Stimulated activated CD4-positive, alpha-beta T cell treated with anti-CD3 and anti-CD28 coated beads, Interleukin-1b, Interleukin-23, amount 100 ng/mL, for 24 hours (primary cell): ENCODE results near the gene FAF2.
"Not testable (repeated sequence)": the region's sequence is repeated elsewhere in the genome, so short reads cannot be mapped to it uniquely, and the experiment has no call there.

Experiments
- DNase-seq, 4 experiments: peaks; one replicate each; pipeline ENCODE4 v3.0.0-alpha.2; 2020; ENCODE audit warnings: low read depth in 4 of 4, low spot score in 1 of 4

The FAF2 gene

GRCh38 chr5:176454724-176455394, 6.7 kb downstream of the FAF2 start:
- no peak for DNase-seq

GRCh38 chr5:176458904-176459561, 10.8 kb downstream of the FAF2 start:
- no peak for DNase-seq

GRCh38 chr5:176461349-176461748, 13.2 kb downstream of the FAF2 start:
- no peak for DNase-seq

GRCh38 chr5:176463113-176463764, 15.1 kb downstream of the FAF2 start:
- no peak for DNase-seq

GRCh38 chr5:176466245-176466871, 18.2 kb downstream of the FAF2 start:
- DNase-seq = no peak

GRCh38 chr5:176469296-176469695, 21.1 kb downstream of the FAF2 start:
- DNase-seq = no peak

GRCh38 chr5:176470539-176470938, 22.4 kb downstream of the FAF2 start:
- no peak for DNase-seq

- DNase-seq = no peak
Measured at GRCh38 chr5:176471098-176471497, 22.9 kb downstream of the FAF2 start.

GRCh38 chr5:176473335-176474006, 25.3 kb downstream of the FAF2 start:
- DNase-seq = no peak

- DNase-seq = no peak
Measured at GRCh38 chr5:176474476-176474875, 26.3 kb downstream of the FAF2 start.

GRCh38 chr5:176481711-176482110, 33.5 kb downstream of the FAF2 start:
- DNase-seq = no peak

GRCh38 chr5:176485176-176485575, 37.0 kb downstream of the FAF2 start:
- DNase-seq = no peak

- DNase-seq = no peak
Measured at GRCh38 chr5:176486189-176486757, 38.1 kb downstream of the FAF2 start.

GRCh38 chr5:176487160-176487559, 39.0 kb downstream of the FAF2 start:
- DNase-seq = not testable (repeated sequence)

- no peak for DNase-seq
Measured at GRCh38 chr5:176489077-176489476, 40.9 kb downstream of the FAF2 start.

GRCh38 chr5:176490301-176490700, 42.1 kb downstream of the FAF2 start:
- no peak for DNase-seq

- DNase-seq = no peak
Measured at GRCh38 chr5:176491101-176491502, 42.9 kb downstream of the FAF2 start.

GRCh38 chr5:176491901-176492300, 43.7 kb downstream of the FAF2 start:
- no peak for DNase-seq

GRCh38 chr5:176492431-176492830, 44.2 kb downstream of the FAF2 start:
- no peak for DNase-seq

GRCh38 chr5:176497852-176498251, 49.7 kb downstream of the FAF2 start:
- DNase-seq = no peak

GRCh38 chr5:176499273-176499672, 51.1 kb downstream of the FAF2 start:
- no peak for DNase-seq
